CD4-positive, alpha-beta T cell (primary cell): ENCODE data around the gene FAM81B. TPM values are rescaled to one million over a fixed set of nuclear protein-coding genes. Genes with fewer than 3 reads are reported as not detected.
"Not testable (repeated sequence)": the region's sequence is repeated elsewhere in the genome, so short reads cannot be mapped to it uniquely, and the experiment has no call there.

Source experiments
- ATAC-seq: fragments of 200-7000 bp; cut with Tn5 transposase; one replicate; pipeline ENCODE4 v1.10.0; 2022; ENCODE audit warnings: mild to moderate bottlenecking; ENCODE audit not compliant: poor library complexity
- CTCF ChIA-PET: fragments of 350-600 bp; sonication (Branson Sonifier 250); formaldehyde crosslinking; loops from one replicate; lab custom pipeline; 2021; ENCODE audit warnings: antibody characterized with exemption, inconsistent platforms; lab: Charles Lee
- POLR2A ChIA-PET: fragments of 350-600 bp; sonication (Branson Sonifier 250); formaldehyde crosslinking; loops from one replicate; lab custom pipeline; 2021; ENCODE audit warnings: antibody characterized with exemption, inconsistent platforms; lab: Charles Lee
- DNase-seq, 14 experiments: peaks; one replicate each; pipeline ENCODE4 v3.0.0-alpha.2; 2013 to 2020; ENCODE audit warnings: mixed read lengths in 2 of 14
- H3K27ac ChIP-seq, 2 donors: one replicate each; pipeline versions ENCODE4 v1.5.1 to v1.7.0; 2013; ENCODE audit warnings: low read length in 2 of 2, low read depth in 1 of 2, mild to moderate bottlenecking in 1 of 2
- H3K27me3 ChIP-seq, 2 experiments: 1 replicate in 1 of 2; 2 replicates in 1 of 2; pipeline versions ENCODE4 v1.6.1 to v1.7.0; 2013; ENCODE audit warnings: low read length in 2 of 2, control low read depth in 1 of 2, mild to moderate bottlenecking in 1 of 2, moderate library complexity in 1 of 2; ENCODE audit not compliant: insufficient read depth in 2 of 2, control insufficient read depth in 1 of 2
- H3K36me3 ChIP-seq: one replicate; pipeline ENCODE4 v1.6.1; 2013; ENCODE audit warnings: low read length, control low read depth; ENCODE audit not compliant: insufficient read depth
- H3K4me1 ChIP-seq: one replicate; pipeline ENCODE4 v1.6.1; 2013; ENCODE audit warnings: low read length, control low read depth; ENCODE audit not compliant: insufficient read depth
- H3K4me3 ChIP-seq: one replicate; pipeline ENCODE4 v1.5.1; 2013; ENCODE audit warnings: mild to moderate bottlenecking, low read length, moderate library complexity
- H3K9me3 ChIP-seq, 2 experiments: 1 replicate in 1 of 2; 2 replicates in 1 of 2; pipeline versions ENCODE4 v1.6.1 to v1.7.0; 2013; ENCODE audit warnings: low read length in 2 of 2, mild to moderate bottlenecking in 2 of 2, control low read depth in 1 of 2, moderate library complexity in 1 of 2; ENCODE audit not compliant: control insufficient read depth in 1 of 2, insufficient read depth in 1 of 2
- H3K27ac Mint-ChIP-seq: one replicate; pipeline ENCODE4 v1.8.0; 2020; ENCODE audit warnings: mixed read lengths
- H3K27me3 Mint-ChIP-seq: one replicate; pipeline ENCODE4 v1.8.0; 2021; ENCODE audit warnings: mixed read lengths
- H3K36me3 Mint-ChIP-seq: one replicate; pipeline ENCODE4 v1.8.0; 2021; ENCODE audit warnings: low read depth, mixed read lengths
- H3K4me1 Mint-ChIP-seq: one replicate; pipeline ENCODE4 v1.8.0; 2021; ENCODE audit warnings: low read depth, mixed read lengths
- H3K4me3 Mint-ChIP-seq: one replicate; pipeline ENCODE4 v1.8.0; 2020; ENCODE audit warnings: mild to moderate bottlenecking, mixed read lengths
- H3K9me3 Mint-ChIP-seq: one replicate; pipeline ENCODE4 v1.8.0; 2020; ENCODE audit warnings: mixed read lengths
- intact Hi-C, 2 experiments: fragments of 100-400 bp; cut with DNase I in 1 of 2; cut with micrococcal nuclease in 1 of 2; formaldehyde crosslinking; loops; one replicate each; pipeline versions ENCODE4 v1.15.1 to v1.9.0; 2023 to 2025; cut with DNase I, micrococcal nuclease
- total RNA-seq, 174 experiments: library from RNA in 2 of 174; stranded (reverse) in 2 of 174; gene quantifications; one replicate each; pipeline ENCODE4 v1.2.3 and lab custom pipeline; 2021 to 2026
- TF ChIP-seq, protein P1 (sequence below): fragments of 200-600 bp; IDR thresholded peaks from one replicate; pipeline ENCODE4 v1.8.0; 2022; ENCODE audit warnings: antibody characterized with exemption, mild to moderate bottlenecking

FAM81B gene
- total RNA-seq, 2 experiments from 2014 or later = not detected

DNA sequence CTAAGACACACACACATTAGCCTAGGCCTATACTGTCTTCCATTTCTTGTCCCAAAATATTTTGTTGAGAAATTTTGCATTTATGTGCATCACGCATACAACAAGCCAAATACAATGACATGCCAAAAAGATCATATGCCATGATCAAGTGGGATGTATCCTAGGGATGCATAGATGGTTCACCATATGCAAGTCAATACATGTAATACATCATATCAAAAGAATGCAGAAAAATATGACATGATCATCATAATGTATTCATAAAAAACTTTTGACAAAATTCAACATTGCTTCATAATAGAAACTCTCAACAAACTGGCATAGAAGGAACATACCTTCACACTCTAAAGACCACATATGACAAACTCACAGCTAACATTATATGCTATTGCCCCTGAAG is 5.8 kb upstream of the FAM81B start:
- Mint-ChIP-seq H3K27ac (no peak overlapping the region), H3K9me3 (no peaks in the 10 kb centered on the region), H3K4me1 (peaks cover 10% of the 10 kb centered on the region), H3K4me3 (no peak overlapping the region), H3K36me3 (no peaks in the 10 kb centered on the region), H3K27me3 (peaks cover 6% of the 10 kb centered on the region)
- ATAC-seq (no peak), DNase-seq (no peak)
- no peak overlapping the region for H3K27ac ChIP-seq
- H3K9me3 ChIP-seq = no peaks in the 10 kb centered on the region
- TF ChIP-seq, protein P1, sequence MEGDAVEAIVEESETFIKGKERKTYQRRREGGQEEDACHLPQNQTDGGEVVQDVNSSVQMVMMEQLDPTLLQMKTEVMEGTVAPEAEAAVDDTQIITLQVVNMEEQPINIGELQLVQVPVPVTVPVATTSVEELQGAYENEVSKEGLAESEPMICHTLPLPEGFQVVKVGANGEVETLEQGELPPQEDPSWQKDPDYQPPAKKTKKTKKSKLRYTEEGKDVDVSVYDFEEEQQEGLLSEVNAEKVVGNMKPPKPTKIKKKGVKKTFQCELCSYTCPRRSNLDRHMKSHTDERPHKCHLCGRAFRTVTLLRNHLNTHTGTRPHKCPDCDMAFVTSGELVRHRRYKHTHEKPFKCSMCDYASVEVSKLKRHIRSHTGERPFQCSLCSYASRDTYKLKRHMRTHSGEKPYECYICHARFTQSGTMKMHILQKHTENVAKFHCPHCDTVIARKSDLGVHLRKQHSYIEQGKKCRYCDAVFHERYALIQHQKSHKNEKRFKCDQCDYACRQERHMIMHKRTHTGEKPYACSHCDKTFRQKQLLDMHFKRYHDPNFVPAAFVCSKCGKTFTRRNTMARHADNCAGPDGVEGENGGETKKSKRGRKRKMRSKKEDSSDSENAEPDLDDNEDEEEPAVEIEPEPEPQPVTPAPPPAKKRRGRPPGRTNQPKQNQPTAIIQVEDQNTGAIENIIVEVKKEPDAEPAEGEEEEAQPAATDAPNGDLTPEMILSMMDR = no peak
- no peaks in the 10 kb centered on the region for H3K4me1 ChIP-seq
- POLR2A ChIA-PET = no interaction called here
- CTCF ChIA-PET = no interaction called here
- intact Hi-C loops = no loop called here
- no peak overlapping the region for H3K4me3 ChIP-seq
- H3K27me3 ChIP-seq = no peaks in the 10 kb centered on the region
- H3K36me3 ChIP-seq = no peaks in the 10 kb centered on the region

DNA sequence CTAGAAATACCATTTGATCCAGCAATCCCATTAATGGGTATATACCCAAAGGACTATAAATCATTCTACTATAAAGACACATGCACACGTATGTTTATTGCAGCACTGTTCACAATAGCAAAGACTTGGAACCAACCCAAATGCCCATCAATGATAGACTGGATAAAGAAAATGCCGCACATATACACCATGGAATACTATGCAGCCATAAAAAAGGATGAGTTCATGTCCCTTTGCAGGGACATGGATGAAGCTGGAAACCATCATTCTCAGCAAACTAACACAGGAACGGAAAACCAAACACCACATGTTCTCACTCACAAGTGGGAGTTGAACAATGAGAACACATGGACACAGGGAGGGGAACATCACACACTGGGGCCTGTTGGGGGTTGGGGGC is 799 bp downstream of the FAM81B start:
- H3K9me3 ChIP-seq, H3K9me3 Mint-ChIP-seq, H3K36me3 ChIP-seq, H3K27ac ChIP-seq, H3K4me1 Mint-ChIP-seq, H3K27ac Mint-ChIP-seq, POLR2A ChIA-PET, DNase-seq, ATAC-seq, H3K27me3 ChIP-seq, H3K4me3 ChIP-seq, CTCF ChIA-PET, H3K4me3 Mint-ChIP-seq, intact Hi-C loops, H3K36me3 Mint-ChIP-seq, H3K4me1 ChIP-seq: not testable (repeated sequence)
- peaks cover 15% of the 10 kb centered on the region for H3K27me3 Mint-ChIP-seq

DNA sequence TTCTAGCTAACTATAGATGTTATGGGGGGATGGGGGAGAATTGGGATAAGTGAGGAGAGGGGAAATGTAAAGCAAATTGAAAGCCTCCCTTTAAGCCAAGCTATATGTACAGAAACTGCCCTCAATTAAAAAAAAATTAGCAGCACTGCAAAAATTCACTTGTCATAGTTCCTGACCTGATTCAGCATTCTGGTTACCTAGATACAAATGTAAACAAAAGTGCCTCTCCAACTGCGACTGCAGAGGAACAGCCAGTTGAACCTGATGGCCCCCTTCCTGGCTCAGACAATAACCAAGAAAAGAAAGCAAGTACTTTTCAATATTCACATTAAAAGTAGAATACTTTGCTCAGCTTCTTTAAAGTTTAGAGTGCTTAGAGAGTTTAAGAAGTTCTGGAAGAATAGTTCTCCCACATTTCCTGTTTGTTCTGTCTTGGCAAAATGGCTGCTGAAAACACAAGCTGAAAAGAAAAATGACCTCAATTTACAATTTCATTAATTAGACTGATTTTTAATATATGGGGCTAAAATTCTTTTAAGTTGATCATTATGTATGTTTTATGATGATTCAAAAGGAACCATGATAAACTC is 1.5 kb downstream of the FAM81B start:
- CTCF ChIA-PET = no interaction called here
- POLR2A ChIA-PET = no interaction called here

More for the DNA sequence above, 1.5 kb downstream of the FAM81B start:
- intact Hi-C loops = no loop called here
- ATAC-seq = no peak
- Histone ChIP-seq H3K4me1 (no peaks in the 10 kb centered on the region), H3K9me3 (no peaks in the 10 kb centered on the region), H3K27ac (no peak overlapping the region), H3K36me3 (no peaks in the 10 kb centered on the region), H3K27me3 (no peaks in the 10 kb centered on the region), H3K4me3 (no peak overlapping the region)
- H3K36me3 Mint-ChIP-seq = no peaks in the 10 kb centered on the region
- peaks cover 15% of the 10 kb centered on the region for H3K27me3 Mint-ChIP-seq
- H3K4me3 Mint-ChIP-seq = no peak overlapping the region
- TF ChIP-seq, protein P1 = no peak
- no peaks in the 10 kb centered on the region for H3K4me1 Mint-ChIP-seq
- no peak for DNase-seq
- no peaks in the 10 kb centered on the region for H3K9me3 Mint-ChIP-seq
- H3K27ac Mint-ChIP-seq = no peak overlapping the region
